ENCODE data around the gene EYS.

DNA sequence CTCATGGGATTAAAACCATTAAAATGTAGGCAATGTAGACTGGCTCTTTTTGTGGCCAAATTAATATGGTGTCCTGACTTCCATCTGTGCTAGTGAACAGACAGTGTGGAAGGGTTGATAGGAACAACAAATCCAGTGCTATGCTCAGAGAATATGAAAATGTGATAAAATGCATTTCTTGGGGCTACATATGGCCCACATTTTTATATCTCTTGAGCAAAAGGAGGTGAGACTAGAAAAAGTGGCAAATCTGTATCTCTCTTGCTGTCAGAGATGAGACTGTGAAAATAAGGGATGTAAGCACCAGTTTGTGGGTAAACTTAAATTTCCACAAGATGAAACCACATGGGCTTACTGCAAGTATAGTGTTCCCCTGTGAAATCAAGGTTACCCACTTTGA, 1909.3 kb downstream of the EYS start:
- TF ChIP-seq, protein P1, sequence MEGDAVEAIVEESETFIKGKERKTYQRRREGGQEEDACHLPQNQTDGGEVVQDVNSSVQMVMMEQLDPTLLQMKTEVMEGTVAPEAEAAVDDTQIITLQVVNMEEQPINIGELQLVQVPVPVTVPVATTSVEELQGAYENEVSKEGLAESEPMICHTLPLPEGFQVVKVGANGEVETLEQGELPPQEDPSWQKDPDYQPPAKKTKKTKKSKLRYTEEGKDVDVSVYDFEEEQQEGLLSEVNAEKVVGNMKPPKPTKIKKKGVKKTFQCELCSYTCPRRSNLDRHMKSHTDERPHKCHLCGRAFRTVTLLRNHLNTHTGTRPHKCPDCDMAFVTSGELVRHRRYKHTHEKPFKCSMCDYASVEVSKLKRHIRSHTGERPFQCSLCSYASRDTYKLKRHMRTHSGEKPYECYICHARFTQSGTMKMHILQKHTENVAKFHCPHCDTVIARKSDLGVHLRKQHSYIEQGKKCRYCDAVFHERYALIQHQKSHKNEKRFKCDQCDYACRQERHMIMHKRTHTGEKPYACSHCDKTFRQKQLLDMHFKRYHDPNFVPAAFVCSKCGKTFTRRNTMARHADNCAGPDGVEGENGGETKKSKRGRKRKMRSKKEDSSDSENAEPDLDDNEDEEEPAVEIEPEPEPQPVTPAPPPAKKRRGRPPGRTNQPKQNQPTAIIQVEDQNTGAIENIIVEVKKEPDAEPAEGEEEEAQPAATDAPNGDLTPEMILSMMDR (IDR thresholded peaks at IDR 0.05), result no peak
- TF ChIP-seq EP300 (IDR thresholded peaks at IDR 0.05), result no peak
- no peak for TF ChIP-seq POLR2A (IDR thresholded peaks at IDR 0.05)
- TF ChIP-seq POLR2AphosphoS5 (IDR thresholded peaks at IDR 0.05), result no peak

Data from stomach (tissue), 4 donors.